ENCODE data around the gene MACF1. TPM values are rescaled to one million over a fixed set of nuclear protein-coding genes. Genes with fewer than 3 reads are reported as not detected.
A peak's percentile ranks its signal among the peaks of the same experiment; 100 is the strongest.
"Not testable (repeated sequence)": the region's sequence is repeated elsewhere in the genome, so short reads cannot be mapped to it uniquely, and the experiment has no call there.

Gene MACF1
- total and polyA plus RNA-seq, 8 donors, result 49.8 to 161 (median 89.1) TPM

- ATAC-seq (no peak), FAIRE-seq (no peak), DNase-seq (peak in 1 of 6 donors; percentile 36)
- intact Hi-C loops (cut with DNase I), result no loop called here
- Histone ChIP-seq H3K27me3 (no peaks in the 10 kb centered on the region), H3K9me3 (no peaks in the 10 kb centered on the region), H3K36me3 (no peaks in the 10 kb centered on the region), H3K4me1 (no peaks in the 10 kb centered on the region), H3K4me3 (no peak overlapping the region), H3K27ac (no peak overlapping the region)
- TF ChIP-seq, protein P1, sequence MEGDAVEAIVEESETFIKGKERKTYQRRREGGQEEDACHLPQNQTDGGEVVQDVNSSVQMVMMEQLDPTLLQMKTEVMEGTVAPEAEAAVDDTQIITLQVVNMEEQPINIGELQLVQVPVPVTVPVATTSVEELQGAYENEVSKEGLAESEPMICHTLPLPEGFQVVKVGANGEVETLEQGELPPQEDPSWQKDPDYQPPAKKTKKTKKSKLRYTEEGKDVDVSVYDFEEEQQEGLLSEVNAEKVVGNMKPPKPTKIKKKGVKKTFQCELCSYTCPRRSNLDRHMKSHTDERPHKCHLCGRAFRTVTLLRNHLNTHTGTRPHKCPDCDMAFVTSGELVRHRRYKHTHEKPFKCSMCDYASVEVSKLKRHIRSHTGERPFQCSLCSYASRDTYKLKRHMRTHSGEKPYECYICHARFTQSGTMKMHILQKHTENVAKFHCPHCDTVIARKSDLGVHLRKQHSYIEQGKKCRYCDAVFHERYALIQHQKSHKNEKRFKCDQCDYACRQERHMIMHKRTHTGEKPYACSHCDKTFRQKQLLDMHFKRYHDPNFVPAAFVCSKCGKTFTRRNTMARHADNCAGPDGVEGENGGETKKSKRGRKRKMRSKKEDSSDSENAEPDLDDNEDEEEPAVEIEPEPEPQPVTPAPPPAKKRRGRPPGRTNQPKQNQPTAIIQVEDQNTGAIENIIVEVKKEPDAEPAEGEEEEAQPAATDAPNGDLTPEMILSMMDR (IDR thresholded peaks at IDR 0.05), result no peak
- WGBS, 2 donors, result 84 to 87% methylated on average over 6 of the region's 6 CpGs
Observed at GRCh38 chr1:39508266-39508665, 303.8 kb downstream of the MACF1 start.

DNA sequence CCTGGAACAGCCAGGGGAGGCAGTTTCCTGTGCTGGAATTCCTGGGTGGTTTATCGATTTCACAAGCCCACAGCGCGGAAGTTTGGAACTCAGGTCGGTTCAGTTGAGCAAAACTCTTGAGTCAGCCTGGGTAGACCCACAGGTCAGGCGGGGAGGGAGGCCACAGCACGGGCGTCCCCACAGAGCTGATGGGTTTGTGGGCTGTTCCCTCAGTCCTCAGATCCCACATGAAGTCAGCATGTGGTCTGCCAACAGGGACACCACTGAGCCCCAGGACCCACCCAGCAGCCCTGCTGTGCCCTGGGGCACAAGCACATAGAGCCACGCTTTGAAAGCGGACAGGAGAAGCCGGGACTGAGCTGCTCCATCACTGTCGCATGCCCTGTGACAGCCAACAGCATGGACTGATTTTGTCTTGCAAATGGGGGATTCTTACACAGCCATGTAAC, 304.4 kb downstream of the MACF1 start:
- Histone ChIP-seq H3K27ac (no peak overlapping the region), H3K27me3 (no peaks in the 10 kb centered on the region), H3K4me1 (no peaks in the 10 kb centered on the region), H3K9me3 (no peaks in the 10 kb centered on the region), H3K36me3 (no peaks in the 10 kb centered on the region), H3K4me3 (no peak overlapping the region)
- TF ChIP-seq, protein P1 (IDR thresholded peaks at IDR 0.05), result no peak
- DNase-seq (no peak), FAIRE-seq (no peak), ATAC-seq (peak in 3 of 4 donors; percentile 32 to 45 (median 33))
- intact Hi-C loops (cut with DNase I), result no loop called here
- WGBS, 2 donors, result 83 to 88% methylated on average over 11 of the region's 11 CpGs

GRCh38 chr1:39509360-39510009, 305.0 kb downstream of the MACF1 start:
- DNase-seq (peak in 2 of 6 donors; percentile 11 to 66), FAIRE-seq (no peak), ATAC-seq (peak in 3 of 4 donors; percentile 36 to 67 (median 43))
- Histone ChIP-seq H3K9me3 (no peaks in the 10 kb centered on the region), H3K27me3 (no peaks in the 10 kb centered on the region), H3K4me3 (no peak overlapping the region), H3K36me3 (no peaks in the 10 kb centered on the region), H3K27ac (no peak overlapping the region), H3K4me1 (no peaks in the 10 kb centered on the region)
- intact Hi-C loops (cut with DNase I), result no loop called here
- WGBS, 2 donors, result 82% methylated on average over 22 of the region's 22 CpGs
- TF ChIP-seq, protein P1 (IDR thresholded peaks at IDR 0.05), result no peak

DNA sequence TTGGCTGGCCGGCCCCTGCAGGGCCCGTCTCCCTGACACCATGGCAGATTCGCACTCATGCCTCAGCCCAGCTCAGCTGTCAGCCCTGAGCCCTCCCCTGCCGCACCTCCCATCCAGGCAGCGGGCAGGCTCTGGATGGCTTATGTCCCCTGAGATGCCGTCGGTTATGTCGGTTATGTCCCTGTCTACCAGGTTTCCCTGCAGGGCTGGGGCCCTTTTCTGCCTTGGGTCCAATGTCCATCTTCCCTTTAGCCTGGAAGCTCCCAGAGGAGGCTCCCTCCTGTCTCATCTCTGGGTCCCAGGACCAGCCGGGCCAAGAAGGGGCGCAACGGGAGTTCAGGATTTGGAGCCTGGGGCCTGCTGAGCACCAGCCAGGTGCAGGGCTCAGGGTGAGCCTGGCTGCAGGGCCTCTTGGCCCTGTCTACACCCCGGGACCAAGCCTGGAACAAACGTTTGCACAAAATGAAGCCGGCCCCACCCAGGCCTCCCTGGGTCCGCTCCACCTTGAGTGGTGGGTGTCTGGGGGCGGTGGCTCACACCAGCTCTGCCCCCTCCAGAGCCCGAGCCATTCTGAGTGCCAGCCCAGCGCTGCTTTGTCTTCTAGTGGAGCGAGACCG, 306.2 kb downstream of the MACF1 start:
- H3K4me1 ChIP-seq; H3K27me3 ChIP-seq; H3K4me3 ChIP-seq; H3K36me3 ChIP-seq; H3K9me3 ChIP-seq; intact Hi-C loops (cut with DNase I); DNase-seq; FAIRE-seq; ATAC-seq; H3K27ac ChIP-seq: not testable (repeated sequence)
- WGBS, 2 donors, result 90 to 91% methylated on average over 14 to 16 of the region's 20 CpGs

DNA sequence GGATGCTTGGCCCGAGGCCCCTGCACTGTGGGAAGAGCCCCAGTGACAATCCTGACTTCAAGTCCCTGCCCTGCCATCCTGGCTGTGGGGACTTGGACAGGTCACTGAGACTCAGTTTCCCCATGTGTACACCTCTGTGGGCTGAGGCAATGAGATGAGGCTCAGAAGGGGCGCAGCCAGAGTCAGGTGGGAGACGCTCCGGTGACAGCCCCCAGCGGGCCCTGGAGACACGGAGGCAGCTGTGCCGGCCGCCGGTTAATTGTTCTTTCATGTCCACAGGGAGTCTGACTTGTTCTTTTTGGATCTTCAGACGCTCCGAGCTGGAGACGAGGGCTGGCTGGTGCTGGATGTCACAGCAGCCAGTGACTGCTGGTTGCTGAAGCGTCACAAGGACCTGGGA, 307.0 kb downstream of the MACF1 start:
- H3K36me3 ChIP-seq; H3K4me1 ChIP-seq; DNase-seq; H3K27ac ChIP-seq; H3K27me3 ChIP-seq; FAIRE-seq; H3K9me3 ChIP-seq; intact Hi-C loops (cut with DNase I); H3K4me3 ChIP-seq; ATAC-seq: not testable (repeated sequence)
- WGBS, 2 donors, result 86 to 98% methylated on average over 6 to 8 of the region's 13 CpGs

DNA sequence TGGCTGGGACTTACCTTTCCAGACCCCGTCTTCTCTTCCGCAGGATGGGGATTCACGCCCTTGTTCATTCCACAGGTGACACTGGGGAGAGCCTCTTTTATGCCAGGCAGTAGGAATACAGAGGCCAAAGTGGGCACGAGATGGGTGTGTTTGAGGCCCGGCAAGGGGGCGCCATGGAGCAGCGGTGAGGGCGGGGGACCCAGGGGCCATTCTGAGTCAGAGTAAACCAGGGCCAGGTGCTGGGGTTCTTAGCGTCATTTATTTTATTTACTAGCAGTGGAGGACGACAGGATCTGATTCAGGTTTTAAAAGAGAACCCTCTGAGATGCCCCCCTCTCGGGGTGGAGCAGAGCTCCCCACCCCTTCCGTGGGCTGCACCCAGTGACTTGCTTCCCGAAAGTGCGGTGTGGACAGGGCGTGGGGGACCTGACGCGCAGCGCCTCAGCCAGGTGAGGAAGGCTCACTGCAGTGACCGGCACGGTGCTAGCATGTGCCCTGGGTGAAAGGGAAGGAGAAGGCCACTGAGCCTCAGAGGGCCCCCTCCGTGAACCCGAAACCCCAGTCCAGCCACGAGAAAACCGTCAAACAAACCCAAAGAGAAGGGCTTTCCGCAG, 307.8 kb downstream of the MACF1 start:
- ATAC-seq; FAIRE-seq; H3K9me3 ChIP-seq; intact Hi-C loops (cut with DNase I); DNase-seq; H3K27ac ChIP-seq; H3K36me3 ChIP-seq; H3K27me3 ChIP-seq; H3K4me1 ChIP-seq; H3K4me3 ChIP-seq: not testable (repeated sequence)
- WGBS, 2 donors, result 60 to 68% methylated on average over 5 to 7 of the region's 25 CpGs

DNA sequence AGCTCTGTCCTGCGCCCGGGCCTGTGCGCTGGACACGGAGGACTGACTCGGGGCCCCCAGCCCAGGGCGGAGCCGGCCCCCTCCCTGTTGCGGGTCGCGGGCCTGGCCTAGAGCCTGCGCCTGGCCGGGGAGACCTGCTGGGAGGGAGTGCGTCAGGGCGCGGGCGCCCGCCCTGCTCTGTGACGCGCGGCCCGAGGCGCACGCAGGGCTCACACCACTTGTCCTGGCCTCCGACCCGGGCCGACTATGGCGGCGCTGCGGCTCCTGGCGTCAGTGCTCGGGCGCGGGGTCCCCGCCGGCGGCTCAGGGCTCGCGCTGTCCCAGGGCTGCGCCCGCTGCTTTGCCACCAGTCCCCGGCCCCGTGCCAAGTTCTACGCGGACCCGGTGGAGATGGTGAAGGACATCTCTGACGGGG, 310.2 kb downstream of the MACF1 start:
- ATAC-seq, result peak in 3 of 4 donors; percentile 47 to 53 (median 51)
- H3K4me3 ChIP-seq, result peak overlapping the region in 1 of 4 donors; percentile 30
- H3K36me3 ChIP-seq; intact Hi-C loops (cut with DNase I); H3K9me3 ChIP-seq; H3K27me3 ChIP-seq; FAIRE-seq; H3K27ac ChIP-seq; H3K4me1 ChIP-seq: not testable (repeated sequence)
- DNase-seq, result peak in 1 of 6 donors; percentile 57
- WGBS, 2 donors, result 17 to 38% methylated on average over 7 to 46 of the region's 46 CpGs

- H3K27me3 ChIP-seq; H3K9me3 ChIP-seq; H3K36me3 ChIP-seq; H3K4me1 ChIP-seq; intact Hi-C loops (cut with DNase I); H3K27ac ChIP-seq; FAIRE-seq: not testable (repeated sequence)
- DNase-seq (peak in 1 of 6 donors; percentile 11), ATAC-seq (peak in 3 of 4 donors; percentile 6 to 13 (median 10))
- 59% methylated on average over 18 to 25 of the region's 78 CpGs for WGBS, 2 donors
- peak overlapping the region in 1 of 4 donors; percentile 30 for H3K4me3 ChIP-seq
Observed at GRCh38 chr1:39515131-39516086, 310.9 kb downstream of the MACF1 start.

Measured in pancreas (tissue), 10 donors.